Mesendoderm (in vitro differentiated cells): ENCODE data around the gene PLEKHG7. TPM values are rescaled to one million over a fixed set of nuclear protein-coding genes. Genes with fewer than 3 reads are reported as not detected.
"Not testable (repeated sequence)": the region's sequence is repeated elsewhere in the genome, so short reads cannot be mapped to it uniquely, and the experiment has no call there.

Source experiments
- DNase-seq: peaks from one replicate; pipeline ENCODE4 v3.0.0; 2013
- H2AK5ac ChIP-seq: 2 replicates; pipeline ENCODE4 v1.6.1; 2013; ENCODE audit warnings: low read length, inconsistent platforms
- H2BK120ac ChIP-seq: 2 replicates; pipeline ENCODE4 v1.6.1; 2013; ENCODE audit warnings: low read depth, mild to moderate bottlenecking, low read length, moderate library complexity, mixed read lengths
- H2BK15ac ChIP-seq: replicated peaks from 2 replicates; pipeline ENCODE4 v1.6.1; 2013; ENCODE audit warnings: low read depth, mild to moderate bottlenecking, moderate library complexity
- H2BK5ac ChIP-seq: 2 replicates; pipeline ENCODE4 v1.6.1; 2013; ENCODE audit warnings: low read length, inconsistent platforms
- H3K18ac ChIP-seq: 2 replicates; pipeline ENCODE4 v1.6.1; 2013; ENCODE audit warnings: mild to moderate bottlenecking, low read length, mixed read lengths
- H3K23ac ChIP-seq: one replicate; pipeline ENCODE4 v1.6.1; 2013; ENCODE audit warnings: low read length
- H3K27ac ChIP-seq: 2 replicates; pipeline ENCODE4 v1.5.1; 2013; ENCODE audit warnings: low read depth, mild to moderate bottlenecking, inconsistent platforms, low read length, moderate library complexity
- H3K27me3 ChIP-seq: 2 replicates; pipeline ENCODE4 v1.6.1; 2013; ENCODE audit warnings: low read length, control low read depth, mild to moderate bottlenecking, inconsistent platforms; ENCODE audit not compliant: insufficient read depth, poor library complexity
- H3K36me3 ChIP-seq: 2 replicates; pipeline ENCODE4 v1.6.1; 2013; ENCODE audit warnings: low read length, inconsistent platforms; ENCODE audit not compliant: control insufficient read depth, insufficient read depth
- H3K4ac ChIP-seq: one replicate; pipeline ENCODE4 v1.6.1; 2013; ENCODE audit warnings: low read depth, mild to moderate bottlenecking, low read length, moderate library complexity
- H3K4me1 ChIP-seq: 2 replicates; pipeline ENCODE4 v1.6.1; 2013; ENCODE audit warnings: low read depth, low read length, inconsistent platforms; ENCODE audit not compliant: control insufficient read depth
- H3K4me2 ChIP-seq: 2 replicates; pipeline ENCODE4 v1.6.1; 2013; ENCODE audit warnings: low read length
- H3K4me3 ChIP-seq: 2 replicates; pipeline ENCODE4 v1.5.1; 2013; ENCODE audit warnings: mild to moderate bottlenecking, low read length
- H3K56ac ChIP-seq: one replicate; pipeline ENCODE4 v1.6.1; 2013; ENCODE audit warnings: low read length
- H3K79me1 ChIP-seq: 2 replicates; pipeline ENCODE4 v1.6.1; 2013; ENCODE audit warnings: low read length, inconsistent platforms
- H3K79me2 ChIP-seq: 2 replicates; pipeline ENCODE4 v1.6.1; 2013; ENCODE audit warnings: mild to moderate bottlenecking, low read length; ENCODE audit not compliant: control insufficient read depth, insufficient read depth
- H3K9ac ChIP-seq: 2 replicates; pipeline ENCODE4 v1.6.1; 2013; ENCODE audit warnings: low read length, inconsistent platforms
- H4K5ac ChIP-seq: one replicate; pipeline ENCODE4 v1.6.1; 2013; ENCODE audit warnings: low read length
- H4K8ac ChIP-seq: one replicate; pipeline ENCODE4 v1.6.1; 2013; ENCODE audit warnings: low read depth, mild to moderate bottlenecking, control low read depth, low read length, moderate library complexity
- WGBS: extraction: QIAGEN DNeasy Blood & Tissue Kit; methylation state at CpG from one replicate; pipeline ENCODE4 v1.1.7; 2013; ENCODE audit warnings: low lambda C conversion rate, missing lambda C conversion rate; ENCODE audit not compliant: insufficient coverage; ENCODE audit errors: extremely low coverage; 5-methylcytosine and 5-hydroxymethylcytosine counted together
- polyA plus RNA-seq, 2 experiments: library from polyadenylated mRNA; stranded (reverse); fragments of 200-250 nt; gene quantifications; one replicate each; pipeline ENCODE4 v1.2.3, GENCODE V29; 2013

The PLEKHG7 gene, protein sequence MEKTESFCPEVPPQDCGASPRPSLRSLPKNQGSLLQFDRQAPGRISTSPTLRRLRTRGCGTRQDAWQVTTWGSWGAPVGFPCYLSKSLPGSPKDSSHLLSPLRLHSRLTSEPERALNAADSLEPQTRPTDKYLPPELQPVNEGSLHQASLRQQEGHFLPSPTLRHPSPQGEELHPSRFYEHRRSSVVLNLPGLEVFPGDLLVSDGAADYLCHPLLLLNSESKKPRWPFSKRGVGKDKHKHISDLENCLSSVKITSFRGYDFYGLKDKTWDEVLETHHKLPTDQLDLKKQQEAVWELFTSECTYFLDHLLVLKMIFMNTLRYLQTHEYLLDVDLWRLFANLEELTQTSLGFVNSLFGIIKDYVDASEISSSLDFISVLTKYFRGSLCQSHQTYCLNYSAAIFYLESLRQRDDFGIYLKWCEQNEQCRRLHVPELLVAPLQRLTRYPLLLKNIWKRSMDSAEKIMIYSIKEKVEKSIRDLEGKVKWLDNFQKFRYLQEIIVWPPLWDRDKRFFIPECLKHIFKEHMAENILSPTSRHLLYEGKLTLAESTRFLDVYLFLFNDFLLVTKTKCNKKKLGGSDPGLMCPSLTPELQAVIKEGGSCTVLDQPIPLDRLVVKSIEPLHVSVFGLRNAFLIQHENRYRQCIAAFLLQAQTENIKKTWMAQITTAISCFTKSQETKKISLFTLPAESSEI
- polyA plus RNA-seq (2013, experiment 1 of 2): not detected
- 0.01 TPM for polyA plus RNA-seq (2013, experiment 2 of 2)

DNA sequence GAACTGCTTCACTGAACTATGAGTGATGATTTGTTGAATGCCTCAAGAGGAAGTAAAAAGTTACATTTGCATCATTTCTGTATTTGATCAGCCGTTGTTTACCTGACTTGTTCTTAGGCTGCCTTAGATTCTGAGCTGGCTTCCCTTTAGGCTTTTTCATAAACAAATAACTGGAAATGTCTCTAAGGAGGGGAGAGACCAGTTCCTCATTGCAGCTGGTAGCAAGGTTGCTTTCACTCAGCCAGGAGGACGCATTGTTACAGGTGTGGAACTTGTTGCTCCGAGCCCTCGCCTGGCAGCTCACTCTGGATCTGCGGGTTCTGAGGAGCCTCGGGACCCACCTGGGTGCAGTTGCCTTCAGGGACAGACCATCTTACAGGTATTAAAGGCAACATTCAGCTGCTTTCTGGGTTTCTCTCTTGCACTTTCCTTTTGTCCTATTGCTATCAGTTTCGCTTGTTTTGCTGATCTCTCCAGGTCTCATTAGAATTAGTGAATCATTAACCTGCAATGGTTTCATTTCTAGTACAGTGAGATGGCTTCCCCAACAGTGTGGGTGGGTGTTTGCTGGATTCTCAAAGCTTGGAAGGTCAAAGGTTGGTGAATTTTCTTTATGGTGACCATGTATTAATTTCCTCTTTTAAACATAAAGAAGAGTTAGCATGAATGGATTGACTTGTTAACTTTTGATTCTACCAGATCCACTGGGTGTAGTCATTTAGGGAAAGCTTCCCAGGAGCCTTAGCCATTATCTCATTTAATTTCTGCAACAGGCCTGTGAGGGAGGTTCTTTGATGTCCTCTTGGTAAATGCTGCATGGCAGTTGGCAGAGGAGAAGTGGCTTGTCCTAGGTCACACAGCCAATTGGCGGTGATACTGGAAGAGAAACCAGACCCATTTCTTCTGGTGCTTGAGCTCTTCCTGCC is at the start of gene PLEKHG7:
Gene PLEKHG7 (plus strand): TSS at position 236 of the 926 bp plus-strand sequence. CDS start 3,643 bp downstream, outside the sequence.
- no peak within 1 kb of the TSS for H3K9ac ChIP-seq
- H2BK15ac ChIP-seq: no peak within 1 kb of the TSS
- H4K8ac ChIP-seq: no peak within 1 kb of the TSS
- no CpG with 5 or more reads among the region's 8 CpGs for WGBS
- H3K36me3 ChIP-seq: no peaks in the 10 kb centered on the region
- H3K4ac ChIP-seq: no peak within 1 kb of the TSS
- H2BK5ac ChIP-seq: no peak within 1 kb of the TSS
- no peak within 1 kb of the TSS for H3K18ac ChIP-seq
- no peak within 1 kb of the TSS for H2AK5ac ChIP-seq
- no peak within 1 kb of the TSS for H2BK120ac ChIP-seq
- H3K23ac ChIP-seq: no peak within 1 kb of the TSS
- H3K4me2 ChIP-seq: no peak within 1 kb of the TSS
- no peak within 1 kb of the TSS for H4K5ac ChIP-seq
- H3K4me1 ChIP-seq: no peaks in the 10 kb centered on the region
- H3K4me3 ChIP-seq: no peak within 1 kb of the TSS
- H3K79me1 ChIP-seq: no peaks in the 10 kb centered on the region
- H3K56ac ChIP-seq: no peak within 1 kb of the TSS
- no peak within 1 kb of the TSS for H3K27ac ChIP-seq
- DNase-seq: no peak
- H3K27me3 ChIP-seq: no peaks in the 10 kb centered on the region
- no peaks in the 10 kb centered on the region for H3K79me2 ChIP-seq

- H2BK5ac ChIP-seq, H3K36me3 ChIP-seq, H3K18ac ChIP-seq, H3K4me3 ChIP-seq, H3K27me3 ChIP-seq, H2BK120ac ChIP-seq, H4K5ac ChIP-seq, H3K27ac ChIP-seq, H3K9ac ChIP-seq, H3K4ac ChIP-seq, H3K79me2 ChIP-seq, H4K8ac ChIP-seq, H3K56ac ChIP-seq, H3K23ac ChIP-seq, H3K79me1 ChIP-seq, H2AK5ac ChIP-seq, H2BK15ac ChIP-seq, H3K4me2 ChIP-seq, H3K4me1 ChIP-seq, DNase-seq: not testable (repeated sequence)
- no CpG with 5 or more reads among the region's 4 CpGs for WGBS
Observed at GRCh38 chr12:92654256-92654655, 48.5 kb upstream of the PLEKHG7 start.

DNA sequence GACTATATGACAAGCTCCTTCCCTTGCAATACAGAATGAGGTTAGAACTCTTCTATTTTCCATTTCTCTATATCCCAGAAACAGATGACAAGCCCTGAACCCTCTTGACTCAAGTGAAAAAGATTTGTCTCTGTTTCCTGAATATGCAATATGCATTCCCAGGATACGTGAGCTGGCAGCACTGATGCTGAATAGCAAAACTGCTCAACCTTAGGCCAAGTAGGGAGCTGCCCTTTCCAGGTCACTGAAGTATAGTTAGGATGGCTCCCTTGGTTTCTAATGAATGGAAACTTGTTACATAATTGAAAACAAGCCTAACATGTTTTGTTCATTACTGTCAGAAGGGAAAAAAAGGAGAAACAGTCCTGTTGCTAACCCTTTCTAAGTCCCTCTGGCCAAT is 47.9 kb upstream of the PLEKHG7 start:
- Histone ChIP-seq H3K23ac (no peak overlapping the region), H3K56ac (no peak overlapping the region), H3K79me1 (no peaks in the 10 kb centered on the region), H4K5ac (no peak overlapping the region), H3K4me2 (no peak overlapping the region), H3K79me2 (no peaks in the 10 kb centered on the region), H3K36me3 (no peaks in the 10 kb centered on the region), H3K4me1 (no peaks in the 10 kb centered on the region), H2AK5ac (no peak overlapping the region), H2BK15ac (no peak overlapping the region), H3K4me3 (no peak overlapping the region), H3K18ac (no peak overlapping the region), H2BK120ac (no peak overlapping the region), H3K9ac (no peak overlapping the region), H2BK5ac (no peak overlapping the region), H4K8ac (no peak overlapping the region), H3K4ac (no peak overlapping the region), H3K27me3 (no peaks in the 10 kb centered on the region), H3K27ac (no peak overlapping the region)
- WGBS: no CpG with 5 or more reads among the region's 1 CpG
- DNase-seq: no peak

DNA sequence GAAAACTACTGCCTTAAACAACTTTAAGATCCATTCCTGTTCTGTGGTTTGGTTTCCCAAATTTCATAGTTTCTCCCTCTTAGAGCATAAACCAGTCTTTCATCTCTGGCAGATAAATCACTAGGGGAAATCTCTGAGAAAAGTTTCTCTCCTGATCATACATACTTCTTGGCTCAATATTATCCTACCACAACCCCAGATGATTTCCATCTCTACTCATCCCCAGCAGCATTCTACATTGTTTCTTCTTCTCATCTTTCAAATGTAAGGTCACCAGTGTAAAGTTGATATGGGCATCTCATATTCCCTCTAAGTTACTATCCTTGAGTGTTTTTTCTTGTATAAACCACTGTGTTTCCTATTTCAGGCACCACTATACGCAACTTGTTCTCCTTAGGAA is 45.9 kb upstream of the PLEKHG7 start:
- Histone ChIP-seq H3K4me3 (no peak overlapping the region), H3K4me2 (no peak overlapping the region), H3K4me1 (no peaks in the 10 kb centered on the region), H3K27me3 (no peaks in the 10 kb centered on the region), H2AK5ac (no peak overlapping the region), H3K56ac (no peak overlapping the region), H3K79me1 (no peaks in the 10 kb centered on the region), H3K36me3 (no peaks in the 10 kb centered on the region), H4K5ac (no peak overlapping the region), H3K27ac (no peak overlapping the region), H3K23ac (no peak overlapping the region), H3K4ac (no peak overlapping the region), H4K8ac (no peak overlapping the region), H3K79me2 (no peaks in the 10 kb centered on the region), H3K18ac (no peak overlapping the region), H2BK120ac (no peak overlapping the region), H3K9ac (no peak overlapping the region), H2BK5ac (no peak overlapping the region), H2BK15ac (no peak overlapping the region)
- no peak for DNase-seq
- WGBS: no CpG with 5 or more reads among the region's 1 CpG

GRCh38 chr12:92657770-92658169 is 45.0 kb upstream of the PLEKHG7 start:
- Histone ChIP-seq H3K4me3 (no peak overlapping the region), H3K36me3 (no peaks in the 10 kb centered on the region), H3K4me2 (no peak overlapping the region), H2BK15ac (no peak overlapping the region), H3K4me1 (no peaks in the 10 kb centered on the region), H3K9ac (no peak overlapping the region), H3K18ac (no peak overlapping the region), H3K79me2 (no peaks in the 10 kb centered on the region), H3K23ac (no peak overlapping the region), H4K5ac (no peak overlapping the region), H3K27ac (no peak overlapping the region), H2BK120ac (no peak overlapping the region), H3K56ac (no peak overlapping the region), H3K4ac (no peak overlapping the region), H4K8ac (no peak overlapping the region), H3K27me3 (no peaks in the 10 kb centered on the region), H2BK5ac (no peak overlapping the region), H3K79me1 (no peaks in the 10 kb centered on the region), H2AK5ac (no peak overlapping the region)
- no peak for DNase-seq
- no CpG with 5 or more reads among the region's 4 CpGs for WGBS
